ENCODE results near the gene TUBA1C.
"Not testable (repeated sequence)": the region's sequence is repeated elsewhere in the genome, so short reads cannot be mapped to it uniquely, and the experiment has no call there.

GRCh38 chr12:49255456-49255855, 9.4 kb upstream of the TUBA1C start:
- not testable (repeated sequence) for TF ChIP-seq CTCF (conservative IDR thresholded peaks at IDR 0.05; ENCODE audit: low read depth, low read length); EZH2 (IDR thresholded peaks at IDR 0.05; ENCODE audit: low read length, unreplicated experiment); EZH2phosphoT487 (IDR thresholded peaks at IDR 0.05; ENCODE audit: borderline replicate concordance, low read length)
